Activated naive CD8-positive, alpha-beta T cell (primary cell): Measurements from ENCODE around the gene KCMF1.

Experiments used
- H3K27ac Mint-ChIP-seq: one replicate; pipeline ENCODE4 v1.8.0; 2021; ENCODE audit warnings: mixed read lengths
- H3K27me3 Mint-ChIP-seq: one replicate; pipeline ENCODE4 v1.8.0; 2021; ENCODE audit warnings: mixed read lengths
- H3K36me3 Mint-ChIP-seq: one replicate; pipeline ENCODE4 v1.8.0; 2021; ENCODE audit warnings: mixed read lengths
- H3K4me1 Mint-ChIP-seq: one replicate; pipeline ENCODE4 v1.8.0; 2021; ENCODE audit warnings: low read depth, mixed read lengths
- H3K4me3 Mint-ChIP-seq: one replicate; pipeline ENCODE4 v1.8.0; 2021; ENCODE audit warnings: mild to moderate bottlenecking, mixed read lengths
- H3K9me3 Mint-ChIP-seq: one replicate; pipeline ENCODE4 v1.8.0; 2021; ENCODE audit warnings: low read depth, mixed read lengths

Gene KCMF1

GRCh38 chr2:85089585-85089984 is 118.6 kb downstream of the KCMF1 start:
- no peaks in the 10 kb centered on the region for H3K9me3 Mint-ChIP-seq
- no peaks in the 10 kb centered on the region for H3K36me3 Mint-ChIP-seq
- H3K4me1 Mint-ChIP-seq, result peaks cover 3% of the 10 kb centered on the region
- no peak overlapping the region for H3K4me3 Mint-ChIP-seq
- no peak overlapping the region for H3K27ac Mint-ChIP-seq
- H3K27me3 Mint-ChIP-seq, result no peaks in the 10 kb centered on the region

GRCh38 chr2:85091838-85092237 is 120.9 kb downstream of the KCMF1 start:
- no peaks in the 10 kb centered on the region for H3K27me3 Mint-ChIP-seq
- no peak overlapping the region for H3K27ac Mint-ChIP-seq
- no peaks in the 10 kb centered on the region for H3K36me3 Mint-ChIP-seq
- H3K9me3 Mint-ChIP-seq, result no peaks in the 10 kb centered on the region
- no peaks in the 10 kb centered on the region for H3K4me1 Mint-ChIP-seq
- no peak overlapping the region for H3K4me3 Mint-ChIP-seq

- no peaks in the 10 kb centered on the region for H3K9me3 Mint-ChIP-seq
- no peaks in the 10 kb centered on the region for H3K4me1 Mint-ChIP-seq
- H3K27ac Mint-ChIP-seq, result no peak overlapping the region
- H3K4me3 Mint-ChIP-seq, result no peak overlapping the region
- H3K27me3 Mint-ChIP-seq, result peaks cover 4% of the 10 kb centered on the region
- no peaks in the 10 kb centered on the region for H3K36me3 Mint-ChIP-seq
Measured at GRCh38 chr2:85095094-85095493, 124.1 kb downstream of the KCMF1 start.

- Mint-ChIP-seq H3K27ac (no peak overlapping the region), H3K36me3 (no peaks in the 10 kb centered on the region), H3K27me3 (peaks cover 4% of the 10 kb centered on the region)
Measured at GRCh38 chr2:85096616-85097015, 125.7 kb downstream of the KCMF1 start.

GRCh38 chr2:85104228-85104627 is 133.3 kb downstream of the KCMF1 start:
- H3K36me3 Mint-ChIP-seq, result no peaks in the 10 kb centered on the region
- no peaks in the 10 kb centered on the region for H3K9me3 Mint-ChIP-seq
- no peak overlapping the region for H3K4me3 Mint-ChIP-seq
- peaks cover 2% of the 10 kb centered on the region for H3K27me3 Mint-ChIP-seq
- no peak overlapping the region for H3K27ac Mint-ChIP-seq
- no peaks in the 10 kb centered on the region for H3K4me1 Mint-ChIP-seq

More at GRCh38 chr2:85096616-85097015, 125.7 kb downstream of the KCMF1 start:
- Mint-ChIP-seq H3K4me3 (no peak overlapping the region), H3K9me3 (no peaks in the 10 kb centered on the region), H3K4me1 (no peaks in the 10 kb centered on the region)

- Mint-ChIP-seq H3K27me3 (peaks cover 3% of the 10 kb centered on the region), H3K9me3 (no peaks in the 10 kb centered on the region), H3K36me3 (no peaks in the 10 kb centered on the region), H3K4me3 (no peak overlapping the region), H3K27ac (no peak overlapping the region), H3K4me1 (no peaks in the 10 kb centered on the region)
Measured at GRCh38 chr2:85106489-85107180, 135.7 kb downstream of the KCMF1 start.
